ENCODE measurements around the gene GNAS. TPM values are rescaled to one million over a fixed set of nuclear protein-coding genes. Genes with fewer than 3 reads are reported as not detected.

GNAS gene
- total RNA-seq, 1 donor from 2014 or later: 784 TPM

- intact Hi-C loops (cut with micrococcal nuclease): no loop called here
- H3K36me3 Mint-ChIP-seq (ENCODE audit: low read depth): peaks cover 4% of the 10 kb centered on the region
- TF ChIP-seq, protein P1, sequence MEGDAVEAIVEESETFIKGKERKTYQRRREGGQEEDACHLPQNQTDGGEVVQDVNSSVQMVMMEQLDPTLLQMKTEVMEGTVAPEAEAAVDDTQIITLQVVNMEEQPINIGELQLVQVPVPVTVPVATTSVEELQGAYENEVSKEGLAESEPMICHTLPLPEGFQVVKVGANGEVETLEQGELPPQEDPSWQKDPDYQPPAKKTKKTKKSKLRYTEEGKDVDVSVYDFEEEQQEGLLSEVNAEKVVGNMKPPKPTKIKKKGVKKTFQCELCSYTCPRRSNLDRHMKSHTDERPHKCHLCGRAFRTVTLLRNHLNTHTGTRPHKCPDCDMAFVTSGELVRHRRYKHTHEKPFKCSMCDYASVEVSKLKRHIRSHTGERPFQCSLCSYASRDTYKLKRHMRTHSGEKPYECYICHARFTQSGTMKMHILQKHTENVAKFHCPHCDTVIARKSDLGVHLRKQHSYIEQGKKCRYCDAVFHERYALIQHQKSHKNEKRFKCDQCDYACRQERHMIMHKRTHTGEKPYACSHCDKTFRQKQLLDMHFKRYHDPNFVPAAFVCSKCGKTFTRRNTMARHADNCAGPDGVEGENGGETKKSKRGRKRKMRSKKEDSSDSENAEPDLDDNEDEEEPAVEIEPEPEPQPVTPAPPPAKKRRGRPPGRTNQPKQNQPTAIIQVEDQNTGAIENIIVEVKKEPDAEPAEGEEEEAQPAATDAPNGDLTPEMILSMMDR (IDR thresholded peaks at IDR 0.05): no peak
- no peak overlapping the region for H3K27ac Mint-ChIP-seq
- peaks cover 8% of the 10 kb centered on the region for H3K4me1 Mint-ChIP-seq
- DNase-seq: no peak
- H3K27me3 Mint-ChIP-seq: peaks cover 14% of the 10 kb centered on the region
- no peak for ATAC-seq (ENCODE audit: low read depth)
- ChIA-PET POLR2A (no interaction called here), CTCF (interaction anchor here (1.4 kb wide), 1 partner anchor 10 kb away, joined by 3 read pairs; no protein-coding TSS in a partner anchor)
- no peaks in the 10 kb centered on the region for H3K9me3 Mint-ChIP-seq
- H3K4me3 Mint-ChIP-seq: no peak overlapping the region
These were observed 6.8 kb upstream of the GNAS start for GRCh38 chr20:58845706-58846105.

GRCh38 chr20:58847463-58847862, 5.1 kb upstream of the GNAS start:
- no peak overlapping the region for H3K4me3 Mint-ChIP-seq
- intact Hi-C loops (cut with micrococcal nuclease): no loop called here
- ATAC-seq (ENCODE audit: low read depth): no peak

DNA sequence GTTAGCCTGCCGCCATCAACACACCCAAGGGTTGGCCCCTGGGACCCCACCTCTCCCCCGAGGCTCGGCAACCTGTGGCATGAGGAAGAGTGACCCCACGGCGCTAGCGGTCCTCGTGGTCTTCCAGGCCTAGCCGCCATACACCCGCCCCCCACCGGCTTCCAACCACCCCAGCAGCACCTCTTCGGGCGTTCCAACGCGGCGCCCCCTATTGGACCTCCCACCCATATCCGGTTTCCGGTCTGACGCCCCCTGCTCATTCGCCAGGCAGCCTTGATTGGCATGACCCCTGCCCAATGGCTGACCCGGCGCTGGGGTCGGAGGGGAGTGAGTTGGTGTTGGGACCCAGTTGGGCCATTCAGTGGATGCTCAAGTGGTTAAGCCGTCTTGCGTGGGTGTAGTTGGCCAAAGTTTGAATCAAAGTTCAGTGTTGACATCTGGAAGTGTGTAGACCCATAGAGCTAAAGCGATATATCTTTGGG, 1.8 kb upstream of the GNAS start, which contains the start of gene GNAS-AS1:
GNAS-AS1 (minus strand) TSS at position 210 of the 482 bp plus-strand sequence.
- H3K4me1 Mint-ChIP-seq: peaks cover 33% of the 10 kb centered on the region
- CTCF ChIA-PET: no interaction called here
- H3K27me3 Mint-ChIP-seq: peaks cover 17% of the 10 kb centered on the region

More at GRCh38 chr20:58847463-58847862, 5.1 kb upstream of the GNAS start:
- TF ChIP-seq, protein P1 (IDR thresholded peaks at IDR 0.05): no peak
- peaks cover 24% of the 10 kb centered on the region for H3K4me1 Mint-ChIP-seq
- CTCF ChIA-PET: no interaction called here
- H3K27me3 Mint-ChIP-seq: peaks cover 16% of the 10 kb centered on the region
- no peaks in the 10 kb centered on the region for H3K9me3 Mint-ChIP-seq
- H3K36me3 Mint-ChIP-seq (ENCODE audit: low read depth): no peaks in the 10 kb centered on the region
- POLR2A ChIA-PET: no interaction called here
- H3K27ac Mint-ChIP-seq: no peak overlapping the region
- no peak for DNase-seq

DNA sequence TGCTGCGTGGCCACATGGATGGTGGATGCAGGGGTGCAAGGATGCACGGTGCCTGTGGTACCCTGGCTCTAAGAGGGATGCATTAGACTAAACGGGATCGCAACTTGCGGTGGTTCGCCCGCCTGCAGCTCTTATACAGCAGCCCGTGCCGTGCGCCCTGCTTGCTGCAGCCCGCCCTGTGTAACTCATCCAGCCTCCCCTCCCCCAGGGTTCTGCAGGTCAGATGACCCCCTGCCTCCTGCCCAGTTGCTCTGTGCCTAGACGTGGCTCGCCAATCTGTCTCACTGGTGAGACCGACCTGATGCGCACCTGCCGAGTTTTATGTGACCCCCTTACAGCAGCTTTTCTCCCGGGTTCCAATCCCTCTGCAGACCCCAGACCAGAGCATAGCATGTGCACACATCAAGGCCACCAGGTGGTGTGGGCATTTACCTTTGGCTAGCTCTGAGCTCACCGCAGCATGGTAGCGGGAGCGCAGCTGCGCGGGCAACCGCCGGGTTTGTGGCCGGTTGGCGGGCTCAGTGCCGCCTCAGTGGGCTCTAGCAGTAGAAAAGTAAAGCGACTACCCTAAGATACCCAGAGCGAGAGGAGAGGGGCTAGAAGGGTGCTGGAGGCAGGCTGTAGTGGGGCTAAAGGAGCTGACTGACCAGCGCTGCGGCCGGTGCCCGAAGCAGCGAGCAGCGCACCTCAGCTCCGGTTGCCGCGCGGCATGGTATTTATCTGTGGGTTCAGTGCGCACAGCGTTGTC, 1.1 kb upstream of the GNAS start:
- H3K27me3 Mint-ChIP-seq: peaks cover 20% of the 10 kb centered on the region
- TF ChIP-seq, protein P1 (IDR thresholded peaks at IDR 0.05): no peak

More for the DNA sequence above, 1.8 kb upstream of the GNAS start, which contains the start of gene GNAS-AS1:
- no peaks in the 10 kb centered on the region for H3K36me3 Mint-ChIP-seq (ENCODE audit: low read depth)
- H3K4me3 Mint-ChIP-seq: peak within 1 kb of the TSS; percentile 89
- no peaks in the 10 kb centered on the region for H3K9me3 Mint-ChIP-seq
- intact Hi-C loops (cut with micrococcal nuclease): loop anchor here (5.0 kb wide), 1 partner anchor 198 kb away; the partner anchor contains the start of gene STX16
- DNase-seq (peak; percentile 69), ATAC-seq (ENCODE audit: low read depth) (peak; percentile 93)
- TF ChIP-seq, protein P1 (IDR thresholded peaks at IDR 0.05): no peak
- POLR2A ChIA-PET: interaction anchor here (1.9 kb wide), 1 partner anchor 181 kb away, joined by 4 read pairs; the partner anchor contains the start of gene ATP5F1E
- H3K27ac Mint-ChIP-seq: no peak within 1 kb of the TSS

More for the DNA sequence above, 1.1 kb upstream of the GNAS start:
- H3K27ac Mint-ChIP-seq: no peak overlapping the region
- H3K4me3 Mint-ChIP-seq: peak overlapping the region; percentile 89
- ChIA-PET POLR2A (interaction anchor here (1.5 to 1.9 kb wide), 2 partner anchors 38 to 181 kb away, joined by 4 to 5 read pairs; partner anchors contain the start of gene ATP5F1E), CTCF (interaction anchor here (0.8 to 1.5 kb wide), 2 partner anchors 23 to 645 kb away, joined by 3 read pairs; no protein-coding TSS in a partner anchor)
- ATAC-seq (ENCODE audit: low read depth) (no peak), DNase-seq (peak; percentile 16)
- no peaks in the 10 kb centered on the region for H3K36me3 Mint-ChIP-seq (ENCODE audit: low read depth)
- peaks cover 36% of the 10 kb centered on the region for H3K4me1 Mint-ChIP-seq
- intact Hi-C loops (cut with micrococcal nuclease): loop anchor here (5.0 kb wide), 1 partner anchor 199 kb away; the partner anchor contains the start of gene STX16
- H3K9me3 Mint-ChIP-seq: no peaks in the 10 kb centered on the region

All from activated B cell treated with CpG ODN at 0.5 μM for 24 hours (primary cell).